Mesenchymal stem cell (in vitro differentiated cells and primary cell): Measurements from ENCODE around the gene MFNG.

Source experiments
- DNase-seq: peaks from one replicate; pipeline ENCODE4 v3.0.0-alpha.2; 2013
- H2AFZ ChIP-seq: one replicate; pipeline ENCODE4 v1.6.1; 2013; ENCODE audit warnings: low read depth, mild to moderate bottlenecking, control low read depth, inconsistent platforms, low read length, moderate library complexity
- H2AK5ac ChIP-seq: 2 replicates; pipeline ENCODE4 v1.6.1; 2013; ENCODE audit warnings: low read length, moderate library complexity, mild to moderate bottlenecking, inconsistent platforms; ENCODE audit not compliant: severe bottlenecking
- H2BK120ac ChIP-seq: one replicate; pipeline ENCODE4 v1.6.1; 2013; ENCODE audit warnings: low read depth, mild to moderate bottlenecking, inconsistent platforms, low read length, moderate library complexity
- H2BK12ac ChIP-seq, 2 experiments: one replicate each; pipeline ENCODE4 v1.6.1; 2013; ENCODE audit warnings: inconsistent platforms in 2 of 2, low read length in 2 of 2, mild to moderate bottlenecking in 2 of 2, moderate library complexity in 2 of 2, control low read depth in 1 of 2
- H2BK15ac ChIP-seq: one replicate; pipeline ENCODE4 v1.6.1; 2013; ENCODE audit warnings: mild to moderate bottlenecking, low read depth, inconsistent platforms; ENCODE audit not compliant: poor library complexity, severe bottlenecking
- H2BK5ac ChIP-seq: 2 replicates; pipeline ENCODE4 v1.6.1; 2013; ENCODE audit warnings: low read depth, mild to moderate bottlenecking, low read length, control low read depth, inconsistent platforms; ENCODE audit not compliant: poor library complexity, severe bottlenecking
- H3K14ac ChIP-seq, 2 experiments: one replicate each; pipeline ENCODE4 v1.6.1; 2013; ENCODE audit warnings: inconsistent platforms in 2 of 2, low read length in 2 of 2, control low read depth in 1 of 2, mild to moderate bottlenecking in 1 of 2, moderate library complexity in 1 of 2
- H3K18ac ChIP-seq, 2 experiments: one replicate each; pipeline ENCODE4 v1.6.1; 2013; ENCODE audit warnings: inconsistent platforms in 2 of 2, low read length in 2 of 2, control low read depth in 1 of 2, low read depth in 1 of 2, mild to moderate bottlenecking in 1 of 2
- H3K23ac ChIP-seq, 2 experiments: one replicate each; pipeline ENCODE4 v1.6.1; 2013; ENCODE audit warnings: inconsistent platforms in 2 of 2, low read length in 2 of 2, mild to moderate bottlenecking in 2 of 2, moderate library complexity in 2 of 2, control low read depth in 1 of 2
- H3K27ac ChIP-seq: 2 replicates; pipeline ENCODE4 v1.5.1; 2013; ENCODE audit warnings: mild to moderate bottlenecking, moderate library complexity, low read length, control low read depth, inconsistent platforms; ENCODE audit not compliant: poor library complexity, severe bottlenecking
- H3K27me3 ChIP-seq, 2 experiments: 2 replicates each; pipeline versions ENCODE4 v1.6.1 to v1.7.0; 2013; ENCODE audit warnings: low read length in 2 of 2, mild to moderate bottlenecking in 2 of 2, moderate library complexity in 2 of 2, control low read depth in 1 of 2, inconsistent platforms in 1 of 2; ENCODE audit not compliant: control insufficient read depth in 1 of 2, insufficient read depth in 1 of 2
- H3K36me3 ChIP-seq, 2 experiments: 2 replicates each; pipeline versions ENCODE4 v1.6.1 to v1.7.0; 2013; ENCODE audit warnings: low read length in 2 of 2, control low read depth in 1 of 2, inconsistent platforms in 1 of 2, low read depth in 1 of 2, mild to moderate bottlenecking in 1 of 2; ENCODE audit not compliant: insufficient read depth in 2 of 2, control insufficient read depth in 1 of 2
- H3K4ac ChIP-seq, 2 experiments: one replicate each; pipeline ENCODE4 v1.6.1; 2013; ENCODE audit warnings: inconsistent platforms in 2 of 2, low read length in 2 of 2, mild to moderate bottlenecking in 2 of 2, moderate library complexity in 2 of 2, control low read depth in 1 of 2, low read depth in 1 of 2
- H3K4me1 ChIP-seq: 2 replicates; pipeline ENCODE4 v1.6.1; 2013; ENCODE audit warnings: low read depth, low read length, control low read depth; ENCODE audit not compliant: control insufficient read depth, insufficient read depth
- H3K4me2 ChIP-seq: 2 replicates; pipeline ENCODE4 v1.6.1; 2013; ENCODE audit warnings: low read length, mild to moderate bottlenecking, inconsistent platforms; ENCODE audit not compliant: poor library complexity, severe bottlenecking
- H3K4me3 ChIP-seq, 2 experiments: 2 replicates each; pipeline versions ENCODE4 v1.5.1 to v1.7.0; 2013; ENCODE audit warnings: low read length in 2 of 2, mild to moderate bottlenecking in 2 of 2, control low read depth in 1 of 2, low read depth in 1 of 2; ENCODE audit not compliant: insufficient read depth in 1 of 2
- H3K79me1 ChIP-seq: replicated peaks from 2 replicates; pipeline ENCODE4 v1.6.1; 2013; ENCODE audit warnings: mild to moderate bottlenecking, control low read depth, low read length, inconsistent platforms; ENCODE audit not compliant: poor library complexity, severe bottlenecking
- H3K9ac ChIP-seq: 2 replicates; pipeline ENCODE4 v1.7.0; 2013; ENCODE audit warnings: mild to moderate bottlenecking, low read length, moderate library complexity
- H3K9me3 ChIP-seq: 2 replicates; pipeline ENCODE4 v1.7.0; 2013; ENCODE audit warnings: mild to moderate bottlenecking, low read length; ENCODE audit not compliant: control insufficient read depth
- H4K8ac ChIP-seq: one replicate; pipeline ENCODE4 v1.6.1; 2013; ENCODE audit warnings: inconsistent platforms, mild to moderate bottlenecking, low read length, moderate library complexity
- H4K91ac ChIP-seq: one replicate; pipeline ENCODE4 v1.6.1; 2013; ENCODE audit warnings: mild to moderate bottlenecking, low read length, inconsistent platforms
- WGBS: methylation state at CpG from one replicate; pipeline ENCODE4 v1.1.7; 2013; ENCODE audit warnings: mixed read lengths; 5-methylcytosine and 5-hydroxymethylcytosine counted together

MFNG gene

DNA sequence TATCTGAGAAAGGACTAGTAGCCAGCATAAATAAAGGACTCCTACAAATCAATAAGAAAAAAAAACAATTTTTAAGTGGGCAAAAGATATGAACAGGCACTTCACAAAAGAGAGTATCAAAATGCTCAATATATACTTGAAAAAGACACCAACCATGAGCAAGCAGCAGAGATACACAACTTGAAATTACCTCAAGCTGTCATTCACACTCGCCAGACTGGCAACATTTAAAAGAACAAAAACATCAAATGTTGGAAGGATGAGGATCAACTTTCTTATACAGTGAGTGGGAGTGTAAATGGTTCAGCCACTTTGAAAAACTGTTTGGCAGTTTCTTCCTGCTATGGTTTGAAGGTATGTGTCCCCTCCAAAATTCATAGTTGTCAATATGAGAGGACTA, 35.0 kb downstream of the MFNG start:
- Histone ChIP-seq H3K27me3 (peaks cover 0 to 69% of the 10 kb centered on the region in 2 experiments), H3K79me1 (no peaks in the 10 kb centered on the region), H3K23ac (no peak overlapping the region), H3K18ac (no peak overlapping the region), H2BK15ac (no peak overlapping the region), H2BK5ac (no peak overlapping the region), H3K27ac (no peak overlapping the region), H3K4me1 (peaks cover 38% of the 10 kb centered on the region), H3K9me3 (no peaks in the 10 kb centered on the region), H3K9ac (no peak overlapping the region), H2BK120ac (no peak overlapping the region), H2AFZ (no peak overlapping the region), H3K4me3 (no peak overlapping the region), H3K4me2 (no peak overlapping the region), H2BK12ac (no peak overlapping the region), H3K36me3 (no peaks in the 10 kb centered on the region), H4K8ac (no peak overlapping the region), H3K14ac (no peak overlapping the region), H3K4ac (no peak overlapping the region), H2AK5ac (no peak overlapping the region), H4K91ac (no peak overlapping the region)
- WGBS, result no CpG with 5 or more reads among the region's 1 CpG
- DNase-seq, result no peak

GRCh38 chr22:37449331-37450001, 36.7 kb downstream of the MFNG start:
- DNase-seq, result no peak

GRCh38 chr22:37448516-37449127, 37.6 kb downstream of the MFNG start:
- Histone ChIP-seq H3K9ac (no peak overlapping the region), H3K14ac (peak overlapping the region in 1 of 2 experiments; percentile 93), H3K27me3 (peaks cover 0 to 65% of the 10 kb centered on the region in 2 experiments), H3K4me3 (no peak overlapping the region), H3K9me3 (no peaks in the 10 kb centered on the region), H2AFZ (no peak overlapping the region), H2BK15ac (no peak overlapping the region), H3K18ac (peak overlapping the region in 1 of 2 experiments; percentile 82), H3K23ac (no peak overlapping the region), H4K91ac (no peak overlapping the region), H3K4me1 (peaks cover 19% of the 10 kb centered on the region), H2AK5ac (peak overlapping the region; percentile 8), H3K36me3 (no peaks in the 10 kb centered on the region), H2BK12ac (peak overlapping the region in 1 of 2 experiments; percentile 10), H3K27ac (no peak overlapping the region), H2BK120ac (no peak overlapping the region), H3K4me2 (no peak overlapping the region), H3K79me1 (no peaks in the 10 kb centered on the region), H2BK5ac (no peak overlapping the region), H4K8ac (no peak overlapping the region), H3K4ac (no peak overlapping the region)
- 94% methylated on average over 15 of the region's 18 CpGs for WGBS
- DNase-seq, result no peak

More at GRCh38 chr22:37449331-37450001, 36.7 kb downstream of the MFNG start:
- H3K4me3 ChIP-seq, result no peak overlapping the region
- WGBS, result 72% methylated on average over 13 of the region's 15 CpGs
- H2BK120ac ChIP-seq, result no peak overlapping the region
- H3K9me3 ChIP-seq, result no peaks in the 10 kb centered on the region
- peak overlapping the region; percentile 22 for H4K8ac ChIP-seq
- H3K79me1 ChIP-seq, result no peaks in the 10 kb centered on the region
- H3K23ac ChIP-seq, result no peak overlapping the region
- H3K36me3 ChIP-seq, result no peaks in the 10 kb centered on the region
- no peak overlapping the region for H3K4me2 ChIP-seq
- H3K4me1 ChIP-seq, result peaks cover 26% of the 10 kb centered on the region
- no peak overlapping the region for H3K9ac ChIP-seq
- H3K4ac ChIP-seq, result peak overlapping the region in 1 of 2 experiments; percentile 64
- H3K27ac ChIP-seq, result no peak overlapping the region
- peaks cover 0 to 70% of the 10 kb centered on the region in 2 experiments for H3K27me3 ChIP-seq
- H3K14ac ChIP-seq, result peak overlapping the region in 1 of 2 experiments; percentile 93
- no peak overlapping the region for H2BK5ac ChIP-seq
- H2BK15ac ChIP-seq, result no peak overlapping the region
- H3K18ac ChIP-seq, result peak overlapping the region in 1 of 2 experiments; percentile 55
- H2AFZ ChIP-seq, result no peak overlapping the region
- peak overlapping the region; percentile 32 for H2AK5ac ChIP-seq
- no peak overlapping the region for H4K91ac ChIP-seq
- peak overlapping the region in 1 of 2 experiments; percentile 58 for H2BK12ac ChIP-seq

GRCh38 chr22:37445501-37445900, 40.7 kb downstream of the MFNG start:
- Histone ChIP-seq H2BK15ac (no peak overlapping the region), H3K4me1 (peaks cover 22% of the 10 kb centered on the region), H3K23ac (no peak overlapping the region), H3K4ac (no peak overlapping the region), H2BK5ac (no peak overlapping the region), H2BK12ac (no peak overlapping the region), H3K9ac (no peak overlapping the region), H2AK5ac (no peak overlapping the region), H3K79me1 (no peaks in the 10 kb centered on the region), H3K18ac (no peak overlapping the region), H3K36me3 (no peaks in the 10 kb centered on the region), H3K14ac (no peak overlapping the region), H2BK120ac (no peak overlapping the region), H4K8ac (no peak overlapping the region), H3K9me3 (peaks cover 8% of the 10 kb centered on the region), H2AFZ (no peak overlapping the region), H3K27me3 (peaks cover 0 to 70% of the 10 kb centered on the region in 2 experiments), H3K4me3 (no peak overlapping the region), H3K4me2 (no peak overlapping the region), H4K91ac (no peak overlapping the region), H3K27ac (no peak overlapping the region)
- 97% methylated on average over 8 of the region's 9 CpGs for WGBS
- no peak for DNase-seq
